GM12801 (cell line): ENCODE measurements around the gene JAKMIP1.

ENCODE experiments used
- TF ChIP-seq, protein P1 (sequence below): IDR thresholded peaks from one replicate; pipeline ENCODE4 v1.5.1; 2011; ENCODE audit warnings: control low read depth; ENCODE audit not compliant: insufficient read length; ENCODE audit errors: extremely low read depth

JAKMIP1 gene

GRCh38 chr4:6134612-6135220 is 65.6 kb downstream of the JAKMIP1 start:
- TF ChIP-seq, protein P1, sequence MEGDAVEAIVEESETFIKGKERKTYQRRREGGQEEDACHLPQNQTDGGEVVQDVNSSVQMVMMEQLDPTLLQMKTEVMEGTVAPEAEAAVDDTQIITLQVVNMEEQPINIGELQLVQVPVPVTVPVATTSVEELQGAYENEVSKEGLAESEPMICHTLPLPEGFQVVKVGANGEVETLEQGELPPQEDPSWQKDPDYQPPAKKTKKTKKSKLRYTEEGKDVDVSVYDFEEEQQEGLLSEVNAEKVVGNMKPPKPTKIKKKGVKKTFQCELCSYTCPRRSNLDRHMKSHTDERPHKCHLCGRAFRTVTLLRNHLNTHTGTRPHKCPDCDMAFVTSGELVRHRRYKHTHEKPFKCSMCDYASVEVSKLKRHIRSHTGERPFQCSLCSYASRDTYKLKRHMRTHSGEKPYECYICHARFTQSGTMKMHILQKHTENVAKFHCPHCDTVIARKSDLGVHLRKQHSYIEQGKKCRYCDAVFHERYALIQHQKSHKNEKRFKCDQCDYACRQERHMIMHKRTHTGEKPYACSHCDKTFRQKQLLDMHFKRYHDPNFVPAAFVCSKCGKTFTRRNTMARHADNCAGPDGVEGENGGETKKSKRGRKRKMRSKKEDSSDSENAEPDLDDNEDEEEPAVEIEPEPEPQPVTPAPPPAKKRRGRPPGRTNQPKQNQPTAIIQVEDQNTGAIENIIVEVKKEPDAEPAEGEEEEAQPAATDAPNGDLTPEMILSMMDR = no peak

DNA sequence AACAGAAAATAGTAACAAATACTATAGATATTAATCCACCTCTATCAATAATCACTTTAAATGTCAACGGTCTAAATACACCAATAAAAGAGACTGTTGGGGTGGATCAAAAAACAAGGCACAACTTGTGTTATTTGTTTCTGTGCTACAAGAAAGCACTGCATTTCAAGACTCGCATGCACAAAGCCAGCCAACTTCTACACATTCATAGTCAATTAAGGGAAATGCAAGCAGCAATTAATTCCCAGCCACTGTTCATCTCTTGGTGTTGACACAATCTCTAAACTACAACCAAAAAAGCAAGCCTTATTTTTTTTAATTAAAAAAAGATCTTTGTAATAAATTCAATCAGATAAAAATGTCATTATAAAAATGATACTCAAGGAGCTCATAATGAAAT is 67.6 kb downstream of the JAKMIP1 start:
- TF ChIP-seq, protein P1 = no peak

- TF ChIP-seq, protein P1 = no peak
Observed at GRCh38 chr4:6128221-6128850, 72.0 kb downstream of the JAKMIP1 start.

- TF ChIP-seq, protein P1 = no peak
Observed at GRCh38 chr4:6126971-6127745, 73.2 kb downstream of the JAKMIP1 start.

DNA sequence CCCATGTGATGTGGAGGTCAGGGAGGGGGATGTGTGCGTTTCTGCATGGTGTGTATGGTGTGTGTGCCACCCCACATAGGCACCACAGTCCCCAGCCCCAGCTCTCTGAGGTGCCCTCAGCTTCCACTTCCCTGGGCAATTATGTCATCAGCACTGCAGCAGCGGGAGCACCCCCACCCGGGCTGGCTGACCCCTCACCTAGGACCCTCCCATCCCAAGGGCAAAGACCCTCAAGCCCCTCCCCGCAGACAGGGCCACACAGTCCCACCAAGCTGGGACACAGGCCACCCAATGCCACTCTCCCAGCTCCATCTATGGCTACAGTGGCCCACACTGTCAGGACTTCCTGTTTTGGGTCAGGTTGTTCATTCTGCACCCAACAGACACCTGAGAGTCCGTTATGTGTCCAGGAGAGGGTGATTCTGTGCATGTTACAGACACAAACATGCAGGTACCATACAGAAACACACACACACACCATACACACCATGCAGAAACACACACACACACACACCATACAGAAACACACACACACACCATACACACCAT is 75.2 kb downstream of the JAKMIP1 start:
- TF ChIP-seq, protein P1 = no peak

DNA sequence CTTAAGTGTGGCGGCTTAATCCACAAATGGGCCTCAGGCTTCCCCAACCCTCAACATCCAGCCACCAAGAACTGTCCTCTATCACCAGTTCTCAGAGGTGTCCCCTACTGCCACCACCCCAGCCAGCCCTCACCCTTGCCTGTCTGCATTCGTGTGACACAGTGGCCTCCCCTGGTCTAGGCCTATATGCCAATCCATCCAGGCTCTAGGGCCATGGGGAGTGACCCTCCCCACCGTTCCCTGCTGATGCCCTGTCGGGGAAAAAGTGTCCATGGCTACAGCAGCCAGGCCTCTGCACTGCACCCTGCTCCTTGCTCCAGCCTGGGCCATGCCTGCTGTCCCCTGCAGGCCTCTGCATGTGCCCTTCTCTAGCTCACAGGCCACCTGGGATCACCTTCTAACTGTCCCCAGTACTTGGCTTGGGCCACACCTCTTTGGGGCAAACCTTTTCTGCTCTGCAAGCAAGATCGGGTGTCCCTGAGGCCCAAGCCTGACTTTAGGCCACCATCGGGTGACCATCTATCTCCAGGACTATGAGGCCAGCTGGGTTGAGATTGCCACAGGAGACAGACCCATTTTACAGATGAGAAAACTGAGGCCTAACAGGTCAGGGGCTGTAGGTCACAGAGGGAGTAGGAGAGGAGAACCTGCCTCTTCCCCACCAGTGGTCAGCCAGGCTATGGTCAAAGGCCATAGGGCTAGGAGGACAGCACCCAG is 75.8 kb downstream of the JAKMIP1 start:
- TF ChIP-seq, protein P1 = no peak

- TF ChIP-seq, protein P1 = no peak
Observed at GRCh38 chr4:6123976-6124375, 76.4 kb downstream of the JAKMIP1 start.
